Activated naive CD8-positive, alpha-beta T cell treated with anti-CD3 and anti-CD28 coated beads for 36 hours (primary cell): ENCODE results near the gene ABCA13. TPM values are rescaled to one million over a fixed set of nuclear protein-coding genes. Genes with fewer than 3 reads are reported as not detected.

Experiments
- DNase-seq: peaks from one replicate; pipeline ENCODE4 v3.0.0; 2021
- H3K27ac Mint-ChIP-seq: one replicate; pipeline ENCODE4 v1.8.0; 2022; ENCODE audit warnings: mild to moderate bottlenecking, moderate library complexity, mixed read lengths
- H3K27me3 Mint-ChIP-seq: one replicate; pipeline ENCODE4 v1.8.0; 2022; ENCODE audit warnings: mild to moderate bottlenecking, mixed read lengths
- H3K36me3 Mint-ChIP-seq: one replicate; pipeline ENCODE4 v1.8.0; 2021; ENCODE audit warnings: mild to moderate bottlenecking, mixed read lengths
- H3K4me1 Mint-ChIP-seq: one replicate; pipeline ENCODE4 v1.8.0; 2021; ENCODE audit warnings: mixed read lengths
- H3K4me3 Mint-ChIP-seq: one replicate; pipeline ENCODE4 v1.8.0; 2022; ENCODE audit warnings: mild to moderate bottlenecking, moderate library complexity, mixed read lengths
- H3K9me3 Mint-ChIP-seq: one replicate; pipeline ENCODE4 v1.8.0; 2022; ENCODE audit warnings: mixed read lengths
- total RNA-seq, 2 experiments: library from RNA; stranded (reverse); gene quantifications; one replicate each; pipeline ENCODE4 v1.2.3, GENCODE V29; 2021

The ABCA13 gene
- total RNA-seq, 2 experiments from 2014 or later, result 0.04 TPM

DNA sequence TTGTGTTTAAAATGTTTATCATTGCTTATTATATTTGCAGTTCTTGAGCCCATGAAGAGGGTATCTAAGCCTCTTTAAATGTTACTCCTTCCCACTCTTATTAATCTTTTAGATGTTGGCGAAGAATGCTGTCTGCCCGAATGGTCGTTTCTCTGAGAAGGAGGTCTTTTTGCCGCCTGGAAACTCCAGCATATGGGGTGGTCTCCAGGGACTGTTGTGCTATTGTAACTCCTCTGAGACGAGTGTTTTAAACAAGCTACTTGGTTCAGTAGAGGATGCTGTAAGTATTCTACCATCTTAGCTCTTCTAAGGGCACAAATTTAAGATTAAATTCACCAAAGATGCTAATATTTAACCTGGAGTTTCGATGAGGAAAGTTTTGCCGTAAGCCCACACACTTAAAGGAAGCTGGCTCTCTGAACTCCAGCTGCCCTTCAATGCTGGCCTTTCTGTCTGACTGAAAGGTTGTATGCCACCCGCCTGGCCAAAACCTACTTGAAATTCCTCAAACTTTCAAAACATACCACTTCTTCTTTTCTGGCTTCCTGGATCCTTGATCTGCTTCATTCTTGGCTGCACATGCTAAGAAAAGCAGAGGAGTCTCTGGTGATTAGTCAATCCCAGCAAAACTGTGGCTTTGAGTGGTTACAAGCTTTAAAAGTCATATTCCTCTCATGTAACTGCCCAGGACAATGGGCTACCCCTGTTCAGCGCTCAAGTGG lies 74.7 kb downstream of the ABCA13 start:
- no peak for DNase-seq
- no peaks in the 10 kb centered on the region for H3K36me3 Mint-ChIP-seq
- H3K4me1 Mint-ChIP-seq, result no peaks in the 10 kb centered on the region
- H3K27me3 Mint-ChIP-seq, result peaks cover 8% of the 10 kb centered on the region
- H3K4me3 Mint-ChIP-seq, result no peak overlapping the region
- no peak overlapping the region for H3K27ac Mint-ChIP-seq
- H3K9me3 Mint-ChIP-seq, result no peaks in the 10 kb centered on the region

DNA sequence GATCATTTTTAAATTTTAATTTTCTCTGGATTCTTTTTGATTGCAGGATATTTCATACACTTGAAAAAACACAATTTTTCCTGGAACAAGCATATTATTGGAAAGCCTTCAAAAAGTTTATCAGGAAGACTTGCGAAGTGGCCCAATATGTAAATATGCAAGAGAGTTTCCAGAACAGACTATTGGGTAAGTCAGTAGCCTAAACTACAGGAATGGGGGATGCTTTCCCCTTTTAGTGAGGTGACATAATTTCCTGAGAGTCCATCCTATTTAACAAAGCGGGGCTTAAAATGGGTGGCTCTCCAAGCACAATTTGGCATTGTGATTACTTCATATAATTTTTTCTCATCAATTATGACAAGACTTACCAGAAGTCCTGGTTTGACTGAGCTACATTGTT lies 77.9 kb downstream of the ABCA13 start:
- no peaks in the 10 kb centered on the region for H3K9me3 Mint-ChIP-seq
- DNase-seq, result no peak
- no peak overlapping the region for H3K27ac Mint-ChIP-seq
- peaks cover 4% of the 10 kb centered on the region for H3K27me3 Mint-ChIP-seq
- no peak overlapping the region for H3K4me3 Mint-ChIP-seq
- H3K36me3 Mint-ChIP-seq, result no peaks in the 10 kb centered on the region
- H3K4me1 Mint-ChIP-seq, result peaks cover 6% of the 10 kb centered on the region

DNA sequence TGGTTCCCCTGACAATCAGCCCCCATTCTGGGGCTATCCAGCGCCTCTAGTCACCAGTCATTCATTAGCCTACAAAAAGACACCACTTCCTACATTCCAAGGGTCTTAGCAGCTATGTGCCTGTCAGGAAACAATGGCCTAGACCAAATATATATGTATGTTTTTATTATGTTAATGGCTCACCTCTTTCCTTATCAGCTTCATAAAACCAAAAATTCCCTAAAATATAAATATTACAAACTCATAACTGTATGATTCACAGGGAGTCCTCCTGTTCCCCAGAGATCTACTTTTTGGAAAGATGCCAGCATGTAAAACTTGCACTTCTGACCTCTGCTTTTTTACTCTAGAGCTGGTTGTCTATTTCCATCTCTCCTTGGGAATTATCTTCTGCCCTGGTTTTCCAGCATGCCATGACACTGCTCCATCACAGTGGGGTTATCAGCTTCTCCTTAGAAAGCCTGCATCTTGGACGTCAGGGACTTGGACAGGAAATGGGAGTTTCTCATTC lies 79.2 kb downstream of the ABCA13 start:
- Mint-ChIP-seq H3K9me3 (no peaks in the 10 kb centered on the region), H3K36me3 (no peaks in the 10 kb centered on the region), H3K27ac (no peak overlapping the region), H3K4me3 (no peak overlapping the region), H3K4me1 (peaks cover 6% of the 10 kb centered on the region), H3K27me3 (no peaks in the 10 kb centered on the region)
- DNase-seq, result no peak

DNA sequence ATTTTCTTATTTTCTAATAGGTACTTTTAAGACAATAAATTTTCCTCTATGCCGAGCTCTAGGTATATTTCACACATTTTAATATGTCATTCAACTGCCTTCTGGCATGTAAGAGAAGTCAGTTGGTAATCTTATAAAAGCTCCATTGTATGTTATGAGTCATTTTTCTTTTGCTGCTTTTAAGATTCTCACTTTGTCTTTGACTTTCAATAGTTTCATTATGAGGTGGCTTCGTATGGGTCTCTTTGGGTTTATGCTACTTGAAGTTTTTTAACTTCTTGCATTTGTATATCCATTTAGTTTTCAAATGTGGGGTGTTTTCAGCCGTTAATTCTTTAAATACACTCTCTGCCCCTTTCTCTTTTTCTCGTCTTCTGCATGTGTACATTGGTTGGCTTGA lies 80.5 kb downstream of the ABCA13 start:
- no peaks in the 10 kb centered on the region for H3K27me3 Mint-ChIP-seq
- H3K27ac Mint-ChIP-seq, result no peak overlapping the region
- no peaks in the 10 kb centered on the region for H3K9me3 Mint-ChIP-seq
- no peak for DNase-seq
- H3K4me3 Mint-ChIP-seq, result no peak overlapping the region
- H3K36me3 Mint-ChIP-seq, result no peaks in the 10 kb centered on the region
- peaks cover 6% of the 10 kb centered on the region for H3K4me1 Mint-ChIP-seq

DNA sequence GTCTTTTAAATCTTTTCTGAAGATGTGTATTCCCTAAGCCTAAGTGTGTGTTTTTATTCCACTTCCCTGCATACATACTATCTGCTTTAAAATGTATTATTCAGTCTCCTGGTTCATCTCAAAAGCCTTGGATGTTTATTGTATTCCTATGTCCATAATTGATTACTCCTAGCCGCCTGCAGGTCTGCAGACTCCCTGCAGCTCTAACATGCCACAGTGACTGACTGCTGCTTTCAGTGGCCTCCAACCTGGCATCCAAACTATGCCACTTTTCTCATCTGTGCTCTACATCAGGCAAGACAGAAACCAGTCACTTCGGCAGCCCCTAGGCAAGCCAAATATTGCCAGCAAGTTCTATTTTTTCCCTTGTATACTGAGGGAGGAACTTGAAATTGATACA lies 81.7 kb downstream of the ABCA13 start:
- Mint-ChIP-seq H3K27me3 (no peaks in the 10 kb centered on the region), H3K27ac (no peak overlapping the region), H3K4me1 (peaks cover 6% of the 10 kb centered on the region), H3K36me3 (no peaks in the 10 kb centered on the region), H3K9me3 (no peaks in the 10 kb centered on the region), H3K4me3 (no peak overlapping the region)
- no peak for DNase-seq

DNA sequence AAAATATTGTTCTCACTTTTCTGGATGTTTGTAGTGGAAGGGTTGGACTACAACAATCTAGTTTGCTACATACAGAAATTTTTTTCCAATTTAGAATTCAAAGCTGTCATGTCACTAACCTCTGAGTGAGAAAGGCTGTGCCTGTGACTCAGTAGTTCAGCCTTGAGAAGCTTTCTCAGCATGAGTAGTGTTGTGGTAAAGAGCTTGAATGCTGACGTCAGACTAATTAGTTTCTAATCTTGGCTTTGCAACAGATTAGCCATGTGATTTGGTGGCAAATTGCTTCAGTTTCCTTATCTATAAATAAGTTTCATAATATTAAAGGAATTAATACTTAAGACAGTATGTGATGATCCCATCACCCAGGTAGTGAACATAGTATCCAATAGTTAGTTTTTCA lies 83.8 kb downstream of the ABCA13 start:
- no peaks in the 10 kb centered on the region for H3K36me3 Mint-ChIP-seq
- H3K27me3 Mint-ChIP-seq, result no peaks in the 10 kb centered on the region
- H3K4me1 Mint-ChIP-seq, result peaks cover 6% of the 10 kb centered on the region
- H3K9me3 Mint-ChIP-seq, result no peaks in the 10 kb centered on the region
- no peak for DNase-seq
- H3K4me3 Mint-ChIP-seq, result no peak overlapping the region
- no peak overlapping the region for H3K27ac Mint-ChIP-seq

DNA sequence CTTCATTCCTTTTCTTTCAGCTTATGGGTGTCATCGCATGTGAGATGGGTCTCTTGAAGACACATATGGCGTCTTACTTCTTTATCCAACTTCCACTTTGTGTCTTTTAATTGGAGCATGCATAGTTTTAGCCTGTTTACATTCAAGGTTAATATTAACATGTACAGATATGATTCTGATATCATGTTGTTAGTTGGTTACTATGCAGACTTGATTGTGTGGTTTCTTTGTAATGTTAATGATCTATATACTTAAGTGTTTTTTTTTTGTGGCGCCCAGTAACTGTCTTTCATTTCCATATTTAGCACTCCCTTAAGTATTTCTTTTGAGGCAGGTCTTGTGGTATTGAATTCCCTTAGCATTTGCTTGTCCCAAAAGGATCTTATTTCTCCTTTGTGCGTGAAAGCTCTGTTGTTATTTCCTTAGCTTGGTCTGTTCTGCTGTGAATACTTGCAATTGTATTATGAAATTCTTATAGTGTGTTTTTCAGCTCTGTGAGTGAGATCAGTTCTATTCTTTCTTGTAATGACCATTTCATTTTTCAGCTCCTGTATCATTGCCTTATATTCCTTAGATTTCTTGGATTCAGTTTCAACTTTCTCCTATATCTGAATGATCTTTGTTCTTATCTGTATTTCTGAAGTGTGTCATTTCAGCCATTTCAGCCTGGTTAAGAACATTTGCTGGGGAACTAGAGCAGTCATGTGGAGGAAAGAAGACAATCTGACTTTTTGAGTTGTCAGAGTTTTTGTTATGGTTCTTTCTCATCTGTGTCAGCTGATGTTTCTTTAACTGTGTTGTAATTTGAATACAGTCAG lies 88.4 kb downstream of the ABCA13 start:
- no peaks in the 10 kb centered on the region for H3K27me3 Mint-ChIP-seq
- H3K4me3 Mint-ChIP-seq, result no peak overlapping the region
- no peaks in the 10 kb centered on the region for H3K9me3 Mint-ChIP-seq
- no peaks in the 10 kb centered on the region for H3K36me3 Mint-ChIP-seq
- H3K27ac Mint-ChIP-seq, result no peak overlapping the region
- no peaks in the 10 kb centered on the region for H3K4me1 Mint-ChIP-seq
- DNase-seq, result no peak

DNA sequence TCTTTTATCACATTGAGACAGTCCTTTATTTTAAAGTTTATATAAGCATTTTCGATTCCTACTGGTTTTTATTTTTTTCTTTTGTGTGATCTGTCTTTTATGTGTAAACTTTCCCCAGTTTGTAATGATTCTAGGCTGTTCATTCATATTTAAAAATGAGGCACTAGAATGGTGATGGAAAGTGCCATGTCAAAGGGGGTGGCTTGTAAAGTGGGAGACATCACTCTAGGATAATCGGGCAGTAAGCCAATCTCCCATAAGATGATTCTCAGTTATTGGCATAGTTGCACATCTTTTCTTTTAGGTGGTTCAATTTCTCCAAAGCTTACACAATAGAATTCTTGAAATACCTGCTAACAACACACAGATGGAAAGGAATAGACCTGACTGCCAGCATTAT lies 90.4 kb downstream of the ABCA13 start:
- Mint-ChIP-seq H3K27ac (no peak overlapping the region), H3K36me3 (no peaks in the 10 kb centered on the region), H3K4me3 (no peak overlapping the region), H3K9me3 (no peaks in the 10 kb centered on the region), H3K4me1 (no peaks in the 10 kb centered on the region), H3K27me3 (peaks cover 4% of the 10 kb centered on the region)
- DNase-seq, result no peak

DNA sequence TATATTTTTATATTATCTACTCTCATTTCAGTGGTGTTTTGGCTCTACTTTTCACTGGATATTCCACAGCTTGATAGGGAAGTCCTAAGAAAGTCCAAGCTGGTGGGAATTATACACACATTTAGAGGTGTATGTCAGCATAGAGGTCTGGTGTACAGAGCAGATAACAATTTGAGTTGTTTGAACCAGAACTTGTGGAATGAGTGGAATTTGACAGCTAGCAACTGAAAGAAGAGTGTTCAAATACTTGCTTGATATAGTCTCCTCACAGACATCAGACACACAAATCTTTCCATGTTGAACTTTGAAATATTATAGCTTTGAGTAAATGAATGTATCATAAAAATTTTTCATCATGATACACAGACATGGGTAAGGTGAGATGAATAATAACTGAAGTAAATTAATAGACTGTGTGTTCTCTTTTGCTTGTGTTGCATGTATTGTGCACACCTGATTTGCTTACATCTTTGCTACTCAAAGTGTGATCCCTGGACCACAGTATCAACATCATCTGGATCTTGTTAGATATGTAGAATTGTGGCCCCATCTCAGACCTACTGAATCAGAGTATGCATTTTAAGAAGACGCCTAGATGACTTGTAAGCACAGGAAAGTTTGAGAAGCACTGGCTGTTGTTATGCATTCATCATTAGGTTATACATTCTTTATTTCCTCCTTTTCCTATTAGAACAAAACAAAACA lies 91.5 kb downstream of the ABCA13 start:
- no peaks in the 10 kb centered on the region for H3K36me3 Mint-ChIP-seq
- H3K27me3 Mint-ChIP-seq, result peaks cover 4% of the 10 kb centered on the region
- H3K9me3 Mint-ChIP-seq, result no peaks in the 10 kb centered on the region
- H3K27ac Mint-ChIP-seq, result no peak overlapping the region
- no peak overlapping the region for H3K4me3 Mint-ChIP-seq
- no peaks in the 10 kb centered on the region for H3K4me1 Mint-ChIP-seq
- DNase-seq, result no peak

DNA sequence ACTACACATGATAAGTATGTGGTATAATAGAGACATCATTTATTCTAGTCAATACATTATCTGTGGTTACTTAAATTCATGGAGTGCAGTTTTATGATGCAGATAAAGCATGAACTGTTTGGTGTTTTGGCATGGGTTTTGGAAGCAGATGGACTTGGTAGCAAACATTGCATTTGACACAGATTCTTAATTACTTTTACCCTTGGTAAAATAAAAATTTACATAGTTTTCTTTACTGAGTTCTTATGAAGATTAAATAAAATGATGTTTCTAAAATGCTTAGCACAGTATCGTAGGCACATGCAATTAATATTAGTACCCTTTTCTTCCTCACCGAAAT lies 92.0 kb downstream of the ABCA13 start:
- no peak overlapping the region for H3K27ac Mint-ChIP-seq
- H3K36me3 Mint-ChIP-seq, result no peaks in the 10 kb centered on the region
- no peak for DNase-seq
- H3K4me3 Mint-ChIP-seq, result no peak overlapping the region
- H3K27me3 Mint-ChIP-seq, result peaks cover 5% of the 10 kb centered on the region
- no peaks in the 10 kb centered on the region for H3K4me1 Mint-ChIP-seq
- H3K9me3 Mint-ChIP-seq, result no peaks in the 10 kb centered on the region

DNA sequence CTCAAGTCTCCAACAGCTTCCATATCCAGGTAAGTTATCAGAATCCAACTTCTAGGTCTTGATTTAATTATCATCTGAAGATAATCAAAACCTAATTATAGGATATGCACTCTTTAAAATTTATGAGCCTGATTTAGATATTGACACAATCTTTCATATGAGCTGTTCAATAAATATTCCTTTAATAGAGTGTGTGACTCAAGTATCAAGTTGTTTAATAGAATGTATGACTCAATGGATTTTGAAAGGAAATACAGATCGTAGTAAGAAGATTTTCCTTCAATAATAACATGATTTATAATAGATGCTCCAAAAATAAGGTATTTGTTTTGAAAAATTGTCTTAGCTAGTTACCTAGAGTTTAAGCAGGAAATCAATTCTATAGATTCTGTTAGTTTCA lies 97.8 kb downstream of the ABCA13 start:
- no peak for DNase-seq
- no peak overlapping the region for H3K4me3 Mint-ChIP-seq
- H3K36me3 Mint-ChIP-seq, result no peaks in the 10 kb centered on the region
- H3K9me3 Mint-ChIP-seq, result no peaks in the 10 kb centered on the region
- H3K4me1 Mint-ChIP-seq, result no peaks in the 10 kb centered on the region
- H3K27ac Mint-ChIP-seq, result no peak overlapping the region
- peaks cover 13% of the 10 kb centered on the region for H3K27me3 Mint-ChIP-seq

DNA sequence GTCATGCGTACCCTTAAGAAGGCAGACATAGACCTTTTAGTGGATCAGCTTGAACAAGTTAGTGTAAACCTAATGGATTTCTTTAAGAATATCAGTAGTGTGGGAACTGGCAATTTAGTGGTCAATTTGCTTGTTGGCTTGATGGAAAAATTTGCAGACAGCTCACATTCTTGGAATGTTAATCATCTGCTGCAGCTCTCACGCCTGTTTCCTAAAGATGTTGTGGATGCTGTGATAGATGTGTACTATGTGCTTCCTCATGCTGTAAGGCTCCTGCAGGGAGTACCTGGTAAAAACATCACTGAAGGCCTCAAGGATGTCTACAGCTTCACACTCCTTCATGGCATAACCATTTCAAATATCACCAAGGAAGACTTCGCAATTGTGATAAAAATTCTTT lies 103.4 kb downstream of the ABCA13 start:
- Mint-ChIP-seq H3K9me3 (no peaks in the 10 kb centered on the region), H3K4me1 (no peaks in the 10 kb centered on the region), H3K4me3 (no peak overlapping the region), H3K27ac (no peak overlapping the region), H3K27me3 (peaks cover 7% of the 10 kb centered on the region), H3K36me3 (no peaks in the 10 kb centered on the region)
- DNase-seq, result no peak

DNA sequence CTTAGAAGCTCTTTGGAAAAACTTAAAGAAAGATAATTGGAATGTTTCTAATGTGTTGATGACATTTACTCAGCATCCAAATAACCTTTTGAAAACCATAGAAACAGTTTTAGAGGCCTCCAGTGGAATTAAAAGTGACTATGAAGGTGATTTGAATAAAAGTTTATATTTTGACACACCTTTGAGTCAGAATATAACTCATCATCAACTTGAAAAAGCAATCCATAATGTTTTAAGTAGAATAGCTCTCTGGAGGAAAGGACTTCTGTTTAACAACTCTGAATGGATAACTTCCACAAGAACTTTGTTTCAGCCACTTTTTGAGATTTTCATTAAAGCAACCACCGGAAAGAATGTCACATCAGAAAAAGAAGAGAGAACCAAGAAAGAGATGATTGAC lies 108.2 kb downstream of the ABCA13 start:
- Mint-ChIP-seq H3K4me3 (no peak overlapping the region), H3K36me3 (no peaks in the 10 kb centered on the region), H3K4me1 (no peaks in the 10 kb centered on the region), H3K27ac (no peak overlapping the region), H3K27me3 (peaks cover 5% of the 10 kb centered on the region), H3K9me3 (no peaks in the 10 kb centered on the region)
- DNase-seq, result no peak

DNA sequence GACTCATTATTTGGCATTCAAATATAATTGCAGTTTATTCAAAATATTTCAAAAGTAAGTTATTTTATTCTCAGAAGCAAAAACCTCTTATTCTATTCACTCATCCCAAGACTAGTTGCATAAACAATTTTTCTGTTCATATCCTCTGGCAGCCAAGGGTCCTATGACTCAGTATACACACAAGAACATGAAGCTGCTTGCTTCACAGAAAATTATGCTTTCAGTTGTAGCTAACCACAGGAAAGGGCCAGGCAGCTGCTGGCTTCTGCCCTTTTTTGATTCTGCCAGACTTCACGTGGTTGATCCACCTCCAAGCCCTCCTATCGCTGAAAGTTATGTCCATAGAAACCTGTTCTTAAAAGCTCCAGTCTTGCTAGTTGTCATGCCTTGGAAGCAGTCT lies 108.8 kb downstream of the ABCA13 start:
- Mint-ChIP-seq H3K27ac (no peak overlapping the region), H3K36me3 (no peaks in the 10 kb centered on the region), H3K4me1 (no peaks in the 10 kb centered on the region), H3K4me3 (no peak overlapping the region), H3K27me3 (peaks cover 7% of the 10 kb centered on the region), H3K9me3 (no peaks in the 10 kb centered on the region)
- no peak for DNase-seq

DNA sequence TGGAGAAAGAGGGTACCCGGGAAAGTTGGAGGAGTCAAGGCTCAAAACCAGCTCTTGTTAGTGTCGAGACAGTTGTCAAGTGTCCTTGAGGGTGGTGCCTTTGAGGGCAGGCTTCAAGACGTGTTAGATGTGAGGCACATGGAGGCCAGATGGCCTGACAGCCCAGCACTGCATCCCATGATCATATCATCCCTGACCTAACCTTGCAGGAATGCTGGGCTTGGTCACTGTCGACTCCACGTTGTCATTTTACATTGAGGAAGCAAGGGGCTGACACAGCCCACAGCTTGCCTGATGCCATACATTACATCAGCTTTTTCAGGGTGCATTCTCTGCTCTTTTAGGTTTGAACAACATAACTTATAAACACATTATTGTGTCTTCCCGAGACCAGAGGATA lies 114.1 kb downstream of the ABCA13 start:
- no peaks in the 10 kb centered on the region for H3K4me1 Mint-ChIP-seq
- no peak overlapping the region for H3K4me3 Mint-ChIP-seq
- peaks cover 11% of the 10 kb centered on the region for H3K27me3 Mint-ChIP-seq
- DNase-seq, result no peak
- H3K9me3 Mint-ChIP-seq, result no peaks in the 10 kb centered on the region
- H3K27ac Mint-ChIP-seq, result no peak overlapping the region
- H3K36me3 Mint-ChIP-seq, result no peaks in the 10 kb centered on the region
